Astrocyte (in vitro differentiated cells and primary cell): ENCODE results near the gene EVI5L. TPM values are rescaled to one million over a fixed set of nuclear protein-coding genes. Genes with fewer than 3 reads are reported as not detected.

Source experiments
- DNase-seq: peaks from one replicate; pipeline ENCODE4 v3.0.0-alpha.2; 2010; ENCODE audit warnings: low read depth
- FAIRE-seq: peaks from 2 replicates; lab custom pipeline; 2011; peaks lifted over from hg19 to GRCh38; lab: Jason Lieb, UNC
- H2AFZ ChIP-seq: 2 replicates; pipeline ENCODE4 v1.6.0; 2012; ENCODE audit warnings: low read depth, low read length, inconsistent platforms
- H3K27ac ChIP-seq: 2 replicates; pipeline ENCODE4 v1.5.1; 2011; ENCODE audit warnings: low read depth, low read length, inconsistent platforms
- H3K27me3 ChIP-seq: 2 replicates; pipeline ENCODE4 v1.6.0; 2011; ENCODE audit warnings: low read length, inconsistent platforms; ENCODE audit not compliant: insufficient read depth
- H3K36me3 ChIP-seq: 2 replicates; pipeline ENCODE4 v1.5.1; 2011; ENCODE audit warnings: low read length, inconsistent platforms; ENCODE audit not compliant: insufficient read depth
- H3K4me1 ChIP-seq: 2 replicates; pipeline ENCODE4 v1.5.1; 2011; ENCODE audit warnings: low read length, inconsistent platforms; ENCODE audit not compliant: insufficient read depth
- H3K4me2 ChIP-seq: 2 replicates; pipeline ENCODE4 v1.6.0; 2012; ENCODE audit warnings: low read length, inconsistent platforms
- H3K4me3 ChIP-seq: 2 replicates; pipeline ENCODE4 v1.5.1; 2011; ENCODE audit warnings: low read depth, mild to moderate bottlenecking, low read length, inconsistent platforms; ENCODE audit not compliant: insufficient read depth
- H3K79me2 ChIP-seq: 2 replicates; pipeline ENCODE4 v1.6.0; 2012; ENCODE audit warnings: mild to moderate bottlenecking, low read length, inconsistent platforms; ENCODE audit not compliant: insufficient read depth
- H3K9ac ChIP-seq: 2 replicates; pipeline ENCODE4 v1.6.0; 2012; ENCODE audit warnings: mild to moderate bottlenecking, low read length, inconsistent platforms
- H3K9me3 ChIP-seq: 2 replicates; pipeline ENCODE4 v1.5.1; 2012; ENCODE audit warnings: low read depth, mild to moderate bottlenecking, low read length, inconsistent platforms; ENCODE audit not compliant: insufficient read depth
- H4K20me1 ChIP-seq: 2 replicates; pipeline ENCODE4 v1.6.0; 2012; ENCODE audit warnings: low read length, inconsistent platforms; ENCODE audit not compliant: insufficient read depth
- H3K27ac Mint-ChIP-seq: one replicate; pipeline ENCODE4 v1.8.0; 2021; ENCODE audit warnings: mild to moderate bottlenecking, mixed read lengths; ENCODE audit not compliant: unreplicated experiment
- H3K27me3 Mint-ChIP-seq: one replicate; pipeline ENCODE4 v1.8.0; 2021; ENCODE audit warnings: low read depth, mixed read lengths; ENCODE audit not compliant: unreplicated experiment
- H3K36me3 Mint-ChIP-seq: one replicate; pipeline ENCODE4 v1.8.0; 2021; ENCODE audit warnings: low read depth, mixed read lengths; ENCODE audit not compliant: unreplicated experiment
- H3K4me1 Mint-ChIP-seq: one replicate; pipeline ENCODE4 v1.8.0; 2021; ENCODE audit warnings: low read depth, mixed read lengths; ENCODE audit not compliant: unreplicated experiment
- H3K4me3 Mint-ChIP-seq: one replicate; pipeline ENCODE4 v1.8.0; 2021; ENCODE audit warnings: mild to moderate bottlenecking, moderate library complexity, mixed read lengths; ENCODE audit not compliant: unreplicated experiment
- H3K9me3 Mint-ChIP-seq: one replicate; pipeline ENCODE4 v1.8.0; 2021; ENCODE audit warnings: mild to moderate bottlenecking, mixed read lengths; ENCODE audit not compliant: unreplicated experiment
- CTCF ChIP-seq: IDR thresholded peaks from 2 replicates; pipeline ENCODE4 v1.5.1; 2011; ENCODE audit warnings: low read depth, mild to moderate bottlenecking, inconsistent platforms, low read length, moderate library complexity; ENCODE audit not compliant: insufficient read depth
- EZH2 ChIP-seq: IDR thresholded peaks from 2 replicates; pipeline ENCODE4 v1.6.1; 2012; ENCODE audit warnings: mild to moderate bottlenecking, low read length, inconsistent platforms; ENCODE audit not compliant: insufficient read depth
- total RNA-seq: library from RNA; stranded (reverse); gene quantifications from 2 replicates; pipeline ENCODE4 v1.2.1, GENCODE V29; 2021

Gene EVI5L
- total RNA-seq, 1 donor from 2014 or later, result 22.1 TPM

GRCh38 chr19:7856679-7857663, 27.0 kb downstream of the EVI5L start:
- no peaks in the 10 kb centered on the region for H3K9me3 ChIP-seq
- TF ChIP-seq CTCF, result no peak
- no peak overlapping the region for H3K4me3 Mint-ChIP-seq
- no peak for DNase-seq
- peaks cover 10% of the 10 kb centered on the region for H3K27me3 Mint-ChIP-seq
- H3K9me3 Mint-ChIP-seq, result no peaks in the 10 kb centered on the region
- H3K27ac Mint-ChIP-seq, result no peak overlapping the region
- H3K27ac ChIP-seq, result no peak overlapping the region
- no peaks in the 10 kb centered on the region for H3K27me3 ChIP-seq
- no peaks in the 10 kb centered on the region for H3K36me3 ChIP-seq
- H3K4me2 ChIP-seq, result no peak overlapping the region
- no peak overlapping the region for H2AFZ ChIP-seq
- no peak overlapping the region for H3K9ac ChIP-seq
- FAIRE-seq, result no peak
- H3K4me1 ChIP-seq, result no peaks in the 10 kb centered on the region
- H3K4me1 Mint-ChIP-seq, result peaks cover 4% of the 10 kb centered on the region
- H3K36me3 Mint-ChIP-seq, result peaks cover 2% of the 10 kb centered on the region
- no peak overlapping the region for H3K4me3 ChIP-seq
- H4K20me1 ChIP-seq, result peaks cover 14% of the 10 kb centered on the region
- H3K79me2 ChIP-seq, result no peaks in the 10 kb centered on the region

- H3K27me3 ChIP-seq, result no peaks in the 10 kb centered on the region
- no peak overlapping the region for H3K27ac ChIP-seq
- Mint-ChIP-seq H3K4me3 (no peak overlapping the region), H3K27ac (no peak overlapping the region), H3K36me3 (peaks cover 2% of the 10 kb centered on the region), H3K27me3 (peaks cover 10% of the 10 kb centered on the region), H3K9me3 (no peaks in the 10 kb centered on the region), H3K4me1 (peaks cover 4% of the 10 kb centered on the region)
- no peak overlapping the region for H3K9ac ChIP-seq
- no peaks in the 10 kb centered on the region for H3K79me2 ChIP-seq
- H3K36me3 ChIP-seq, result no peaks in the 10 kb centered on the region
- H2AFZ ChIP-seq, result no peak overlapping the region
- no peak for TF ChIP-seq EZH2
- TF ChIP-seq CTCF, result no peak
- DNase-seq (no peak), FAIRE-seq (no peak)
- no peaks in the 10 kb centered on the region for H3K9me3 ChIP-seq
- no peak overlapping the region for H3K4me3 ChIP-seq
- no peaks in the 10 kb centered on the region for H3K4me1 ChIP-seq
- H4K20me1 ChIP-seq, result peaks cover 13% of the 10 kb centered on the region
- H3K4me2 ChIP-seq, result no peak overlapping the region
Observed at GRCh38 chr19:7857727-7858108, 27.7 kb downstream of the EVI5L start.
